ENCODE results near the gene HDAC4. TPM values are rescaled to one million over a fixed set of nuclear protein-coding genes. Genes with fewer than 3 reads are reported as not detected.

The HDAC4 gene
- total RNA-seq, 1 experiment from 2014 or later: 40.1 TPM

GRCh38 chr2:239047420-239047819 is 353.4 kb downstream of the HDAC4 start:
- POLR2A ChIA-PET: no interaction called here
- no peak overlapping the region for H3K4me3 ChIP-seq (ENCODE audit: low read depth in 2 of 2, low read length in 2 of 2)
- TF ChIP-seq POLR2AphosphoS5 (IDR thresholded peaks at IDR 0.05; ENCODE audit: low read depth, low read length) (no peak), REST (IDR thresholded peaks at IDR 0.05; ENCODE audit: insufficient read depth in 1 of 2, low read depth in 2 of 2, low read length in 1 of 2) (no peak), SIN3A (IDR thresholded peaks at IDR 0.05; ENCODE audit: borderline replicate concordance, insufficient read depth, low read depth, low read length) (no peak), CTCF (IDR thresholded peaks at IDR 0.05) (no peak), TCF7L2 (IDR thresholded peaks at IDR 0.05; ENCODE audit: low read depth, low read length) (no peak)
- no peak for ATAC-seq
- intact Hi-C loops (cut with micrococcal nuclease; ENCODE audit: unreplicated experiment) (no loop called here), in situ Hi-C loops (cut with HindIII; ENCODE audit: low pct_unique_long_range_greater_than_20kb, low sequenced_read_pairs) (no loop called here)
- BruUV-seq (replicated peaks): no TSS peak
- H3K9me3 ChIP-seq (ENCODE audit: control insufficient read depth, insufficient read depth, low read depth, low read length): no peaks in the 10 kb centered on the region
- H3K4me1 ChIP-seq (ENCODE audit: control insufficient read depth, insufficient read depth, low read length): no peaks in the 10 kb centered on the region
- no peak overlapping the region for H3K27ac ChIP-seq (ENCODE audit: low read length)
- H3K36me3 ChIP-seq (ENCODE audit: control insufficient read depth, insufficient read depth, low read length): no peaks in the 10 kb centered on the region
- CTCF ChIA-PET: no interaction called here
- H3K27me3 ChIP-seq (ENCODE audit: control insufficient read depth, insufficient read depth, low read length): no peaks in the 10 kb centered on the region
- no peak for DNase-seq (ENCODE audit: low read depth, low spot score)

GRCh38 chr2:239046822-239047221 is 354.0 kb downstream of the HDAC4 start:
- peak; percentile 21; the same call in 1 of the 2 replicates for ATAC-seq
- POLR2A ChIA-PET: no interaction called here
- no peak overlapping the region for H3K4me3 ChIP-seq (ENCODE audit: low read depth in 2 of 2, low read length in 2 of 2)
- no peak overlapping the region for H3K27ac ChIP-seq (ENCODE audit: low read length)
- no peak for TF ChIP-seq SIN3A (IDR thresholded peaks at IDR 0.05; ENCODE audit: borderline replicate concordance, insufficient read depth, low read depth, low read length)
- no peak for TF ChIP-seq REST (IDR thresholded peaks at IDR 0.05; ENCODE audit: insufficient read depth in 1 of 2, low read depth in 2 of 2, low read length in 1 of 2)
- TF ChIP-seq TCF7L2 (IDR thresholded peaks at IDR 0.05; ENCODE audit: low read depth, low read length): no peak
- TF ChIP-seq CTCF (IDR thresholded peaks at IDR 0.05): no peak
- no peak for TF ChIP-seq POLR2AphosphoS5 (IDR thresholded peaks at IDR 0.05; ENCODE audit: low read depth, low read length)
- no TSS peak for BruUV-seq (replicated peaks)
- in situ Hi-C loops (cut with HindIII; ENCODE audit: low pct_unique_long_range_greater_than_20kb, low sequenced_read_pairs) (no loop called here), intact Hi-C loops (cut with micrococcal nuclease; ENCODE audit: unreplicated experiment) (no loop called here)
- no peaks in the 10 kb centered on the region for H3K36me3 ChIP-seq (ENCODE audit: control insufficient read depth, insufficient read depth, low read length)
- CTCF ChIA-PET: no interaction called here
- no peaks in the 10 kb centered on the region for H3K9me3 ChIP-seq (ENCODE audit: control insufficient read depth, insufficient read depth, low read depth, low read length)
- H3K27me3 ChIP-seq (ENCODE audit: control insufficient read depth, insufficient read depth, low read length): no peaks in the 10 kb centered on the region
- DNase-seq (ENCODE audit: low read depth, low spot score): no peak
- no peaks in the 10 kb centered on the region for H3K4me1 ChIP-seq (ENCODE audit: control insufficient read depth, insufficient read depth, low read length)
